Measurements from ENCODE around the gene OR6Y1. TPM values are rescaled to one million over a fixed set of nuclear protein-coding genes. Genes with fewer than 3 reads are reported as not detected.

OR6Y1 gene
- total RNA-seq, 4 donors from 2014 or later, result not detected

DNA sequence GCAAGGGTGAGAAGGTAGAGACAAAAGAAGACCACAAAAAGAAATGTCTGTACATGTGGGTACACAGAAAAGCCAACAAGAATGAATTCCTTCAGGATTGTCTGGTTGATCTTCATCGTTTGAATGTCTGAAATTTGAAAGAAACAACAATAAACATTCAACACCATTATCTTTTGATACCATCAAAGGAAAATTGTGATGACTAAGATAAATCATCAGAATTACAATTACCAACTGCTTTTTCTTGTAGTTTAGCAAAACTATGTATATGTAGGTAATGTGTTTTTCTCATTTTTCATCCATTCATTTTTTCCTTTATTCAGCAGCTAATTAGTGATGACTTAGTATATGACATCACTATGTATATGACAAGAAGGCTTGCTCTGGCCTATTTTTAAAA is 25.5 kb upstream of the OR6Y1 start, which contains the start of gene OR10X1:
OR10X1 (minus strand) TSS at position 167 of the 400 bp plus-strand sequence; CDS start at position 167, 0 bp downstream.
- no peak for DNase-seq (ENCODE audit: extremely low spot score)
- no peaks in the 10 kb centered on the region for H3K36me3 ChIP-seq
- H3K9me3 ChIP-seq, result no peaks in the 10 kb centered on the region
- intact Hi-C loops (cut with DNase I), result no loop called here
- WGBS, result 64% methylated on average over 1 of the region's 1 CpG
- H3K27ac ChIP-seq (replicated peaks in 1 of 4), result no peak within 1 kb of the TSS
- no peak within 1 kb of the TSS for H3K4me3 ChIP-seq
- no peaks in the 10 kb centered on the region for H3K4me1 ChIP-seq
- TF ChIP-seq, protein P1, sequence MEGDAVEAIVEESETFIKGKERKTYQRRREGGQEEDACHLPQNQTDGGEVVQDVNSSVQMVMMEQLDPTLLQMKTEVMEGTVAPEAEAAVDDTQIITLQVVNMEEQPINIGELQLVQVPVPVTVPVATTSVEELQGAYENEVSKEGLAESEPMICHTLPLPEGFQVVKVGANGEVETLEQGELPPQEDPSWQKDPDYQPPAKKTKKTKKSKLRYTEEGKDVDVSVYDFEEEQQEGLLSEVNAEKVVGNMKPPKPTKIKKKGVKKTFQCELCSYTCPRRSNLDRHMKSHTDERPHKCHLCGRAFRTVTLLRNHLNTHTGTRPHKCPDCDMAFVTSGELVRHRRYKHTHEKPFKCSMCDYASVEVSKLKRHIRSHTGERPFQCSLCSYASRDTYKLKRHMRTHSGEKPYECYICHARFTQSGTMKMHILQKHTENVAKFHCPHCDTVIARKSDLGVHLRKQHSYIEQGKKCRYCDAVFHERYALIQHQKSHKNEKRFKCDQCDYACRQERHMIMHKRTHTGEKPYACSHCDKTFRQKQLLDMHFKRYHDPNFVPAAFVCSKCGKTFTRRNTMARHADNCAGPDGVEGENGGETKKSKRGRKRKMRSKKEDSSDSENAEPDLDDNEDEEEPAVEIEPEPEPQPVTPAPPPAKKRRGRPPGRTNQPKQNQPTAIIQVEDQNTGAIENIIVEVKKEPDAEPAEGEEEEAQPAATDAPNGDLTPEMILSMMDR (IDR thresholded peaks at IDR 0.05), result no peak
- TF ChIP-seq POLR2A (IDR thresholded peaks at IDR 0.05; ENCODE audit: low read depth) (no peak), EP300 (IDR thresholded peaks at IDR 0.05) (no peak), POLR2AphosphoS5 (IDR thresholded peaks at IDR 0.05) (no peak)
- H3K27me3 ChIP-seq, result no peaks in the 10 kb centered on the region

DNA sequence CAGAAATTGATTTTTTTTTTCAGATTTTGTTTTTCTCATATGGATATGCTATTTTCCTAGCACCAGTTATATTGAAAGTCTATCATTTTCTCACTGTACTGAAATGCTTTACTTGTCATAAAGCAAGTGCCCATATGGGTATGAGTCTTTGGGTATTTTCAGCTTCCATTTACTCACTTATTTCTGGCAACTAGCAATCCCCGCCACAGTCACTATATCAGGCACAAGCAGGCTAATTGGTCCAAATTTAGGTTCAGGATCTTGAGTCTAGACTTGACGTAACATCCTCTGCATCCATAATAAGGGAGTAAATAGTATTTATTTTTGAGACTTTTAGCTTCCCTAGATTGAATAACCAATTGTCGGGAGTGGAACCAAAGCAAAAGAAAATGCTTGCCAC is 23.4 kb upstream of the OR6Y1 start:
- no peaks in the 10 kb centered on the region for H3K36me3 ChIP-seq
- no peaks in the 10 kb centered on the region for H3K9me3 ChIP-seq
- no peak overlapping the region for H3K4me3 ChIP-seq
- intact Hi-C loops (cut with DNase I), result no loop called here
- no peak for DNase-seq (ENCODE audit: extremely low spot score)
- WGBS, result 95% methylated on average over 3 of the region's 3 CpGs
- H3K27me3 ChIP-seq, result no peaks in the 10 kb centered on the region
- TF ChIP-seq, protein P1 (IDR thresholded peaks at IDR 0.05), result no peak
- TF ChIP-seq POLR2A (IDR thresholded peaks at IDR 0.05; ENCODE audit: low read depth) (no peak), EP300 (IDR thresholded peaks at IDR 0.05) (no peak), POLR2AphosphoS5 (IDR thresholded peaks at IDR 0.05) (no peak)
- no peak overlapping the region for H3K27ac ChIP-seq (replicated peaks in 1 of 4)
- no peaks in the 10 kb centered on the region for H3K4me1 ChIP-seq

DNA sequence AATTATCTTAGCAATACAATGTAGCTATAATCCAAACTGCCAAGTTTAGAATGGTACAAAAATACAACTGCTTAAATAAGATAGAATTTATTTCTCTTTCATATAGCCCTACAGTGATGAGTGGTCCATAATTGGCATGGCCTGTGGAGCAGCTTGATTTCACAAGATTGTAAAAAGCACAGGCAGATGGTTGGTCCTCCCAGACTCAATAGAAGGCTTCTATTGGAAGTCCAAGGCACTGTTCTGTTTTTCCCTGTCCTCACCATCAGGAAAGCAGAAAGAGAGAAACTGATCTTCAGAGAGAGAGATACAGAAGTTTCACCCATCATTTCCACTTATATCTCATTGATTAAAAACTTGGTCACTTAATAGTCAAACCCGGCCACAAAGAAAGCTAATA is 18.0 kb upstream of the OR6Y1 start:
- Histone ChIP-seq H3K9me3 (no peaks in the 10 kb centered on the region), H3K27ac (replicated peaks in 1 of 4) (no peak overlapping the region), H3K4me1 (no peaks in the 10 kb centered on the region), H3K4me3 (no peak overlapping the region), H3K36me3 (no peaks in the 10 kb centered on the region), H3K27me3 (no peaks in the 10 kb centered on the region)
- WGBS, result 67% methylated on average over 1 of the region's 1 CpG
- intact Hi-C loops (cut with DNase I), result no loop called here
- DNase-seq (ENCODE audit: extremely low spot score), result no peak
- TF ChIP-seq POLR2A (IDR thresholded peaks at IDR 0.05; ENCODE audit: low read depth), result no peak
- TF ChIP-seq, protein P1 (IDR thresholded peaks at IDR 0.05), result no peak
- TF ChIP-seq POLR2AphosphoS5 (IDR thresholded peaks at IDR 0.05), result no peak
- TF ChIP-seq EP300 (IDR thresholded peaks at IDR 0.05), result no peak

DNA sequence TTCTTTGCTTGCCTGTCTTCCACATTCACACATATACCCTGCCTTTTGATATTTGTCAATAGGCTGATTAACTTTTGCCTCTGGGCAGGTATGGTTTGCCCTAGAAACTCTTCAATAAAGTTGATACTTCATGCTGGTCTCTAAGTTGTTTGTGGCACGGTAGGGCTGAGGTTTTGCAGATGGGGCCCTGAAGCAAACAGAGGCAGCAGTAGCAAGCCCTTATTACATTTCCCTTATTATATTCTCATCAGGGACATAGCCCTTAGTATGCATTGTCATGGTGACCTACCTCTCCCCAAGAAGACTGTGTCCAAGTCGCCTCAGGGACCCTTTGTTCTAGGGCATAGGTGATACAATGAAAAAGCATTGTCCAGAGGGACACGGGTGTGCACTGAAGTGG is 16.3 kb upstream of the OR6Y1 start, which contains the start of gene OR6P1:
OR6P1 (minus strand) TSS at position 101 of the 400 bp plus-strand sequence. CDS start 6,976 bp downstream, outside the sequence.
- intact Hi-C loops (cut with DNase I), result no loop called here
- no peaks in the 10 kb centered on the region for H3K27me3 ChIP-seq
- WGBS, result 82% methylated on average over 3 of the region's 3 CpGs
- TF ChIP-seq, protein P1 (IDR thresholded peaks at IDR 0.05), result no peak
- no peak for TF ChIP-seq EP300 (IDR thresholded peaks at IDR 0.05)
- no peak within 1 kb of the TSS for H3K4me3 ChIP-seq
- H3K36me3 ChIP-seq, result no peaks in the 10 kb centered on the region
- DNase-seq (ENCODE audit: extremely low spot score), result no peak
- H3K4me1 ChIP-seq, result no peaks in the 10 kb centered on the region
- no peaks in the 10 kb centered on the region for H3K9me3 ChIP-seq
- no peak within 1 kb of the TSS for H3K27ac ChIP-seq (replicated peaks in 1 of 4)

DNA sequence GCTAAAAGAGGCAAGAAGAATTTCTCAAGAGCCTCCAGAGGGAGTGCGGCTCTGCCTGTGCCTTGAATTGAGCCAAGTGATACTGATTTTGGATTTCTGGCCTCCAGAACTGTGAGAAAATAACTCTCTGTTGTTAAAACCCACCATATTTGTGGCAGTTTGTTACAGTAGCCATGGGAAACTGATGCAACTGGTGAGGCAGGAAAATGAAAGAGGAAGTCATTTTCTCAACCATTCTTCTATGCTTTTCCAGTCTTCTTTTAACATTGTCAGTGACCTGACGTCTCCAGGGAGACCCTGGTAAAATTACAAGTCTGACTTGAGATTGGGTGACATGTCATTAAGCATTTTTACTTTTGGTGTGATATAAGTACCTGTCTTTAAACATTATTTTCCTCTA is 10.4 kb upstream of the OR6Y1 start:
- intact Hi-C loops (cut with DNase I), result no loop called here
- Histone ChIP-seq H3K9me3 (no peaks in the 10 kb centered on the region), H3K4me1 (no peaks in the 10 kb centered on the region), H3K27me3 (no peaks in the 10 kb centered on the region), H3K27ac (replicated peaks in 1 of 4) (no peak overlapping the region), H3K4me3 (no peak overlapping the region), H3K36me3 (no peaks in the 10 kb centered on the region)
- 69% methylated on average over 2 of the region's 2 CpGs for WGBS
- TF ChIP-seq, protein P1 (IDR thresholded peaks at IDR 0.05), result no peak
- TF ChIP-seq POLR2AphosphoS5 (IDR thresholded peaks at IDR 0.05) (no peak), EP300 (IDR thresholded peaks at IDR 0.05) (no peak), POLR2A (IDR thresholded peaks at IDR 0.05; ENCODE audit: low read depth) (no peak)
- no peak for DNase-seq (ENCODE audit: extremely low spot score)
